Brain pericyte (primary cell): Measurements from ENCODE around the gene PLEKHM3.

Experiments used
- DNase-seq: peaks from one replicate; pipeline ENCODE4 v3.0.0-alpha.2; 2012; ENCODE audit warnings: low read depth, low spot score

The PLEKHM3 gene

GRCh38 chr2:208025037-208025813 lies at the start of gene PLEKHM3:
TSS of gene PLEKHM3 (minus strand) at chr2:208025527. CDS start at chr2:208001639, 23,888 bp downstream.
- peak; percentile 64 for DNase-seq

GRCh38 chr2:208074610-208075356 lies 49.5 kb upstream of the PLEKHM3 start:
- DNase-seq, result no peak

- peak; percentile 33 for DNase-seq
These were observed 47.0 kb upstream of the PLEKHM3 start for GRCh38 chr2:208072250-208072892.

GRCh38 chr2:208069186-208069585 lies 43.9 kb upstream of the PLEKHM3 start:
- DNase-seq, result no peak

GRCh38 chr2:208066016-208066415 lies 40.7 kb upstream of the PLEKHM3 start:
- no peak for DNase-seq

GRCh38 chr2:208065476-208065875 lies 40.1 kb upstream of the PLEKHM3 start:
- no peak for DNase-seq

- DNase-seq, result no peak
These were observed 39.1 kb upstream of the PLEKHM3 start for GRCh38 chr2:208064220-208064961.

- no peak for DNase-seq
These were observed 37.6 kb upstream of the PLEKHM3 start for GRCh38 chr2:208062961-208063360.

- DNase-seq, result no peak
These were observed 36.8 kb upstream of the PLEKHM3 start for GRCh38 chr2:208062113-208062512.

GRCh38 chr2:208057108-208057507 lies 31.8 kb upstream of the PLEKHM3 start:
- DNase-seq, result no peak

GRCh38 chr2:208049441-208049840 lies 24.1 kb upstream of the PLEKHM3 start:
- no peak for DNase-seq

- DNase-seq, result no peak
These were observed 23.7 kb upstream of the PLEKHM3 start for GRCh38 chr2:208049006-208049405.

- DNase-seq, result no peak
These were observed 22.5 kb upstream of the PLEKHM3 start for GRCh38 chr2:208047840-208048239.

GRCh38 chr2:208046686-208047085 lies 21.4 kb upstream of the PLEKHM3 start:
- DNase-seq, result no peak

- no peak for DNase-seq
These were observed 17.1 kb upstream of the PLEKHM3 start for GRCh38 chr2:208042450-208042849.

- no peak for DNase-seq
These were observed 16.7 kb upstream of the PLEKHM3 start for GRCh38 chr2:208042041-208042440.

- no peak for DNase-seq
These were observed 15.2 kb upstream of the PLEKHM3 start for GRCh38 chr2:208040199-208041171.

GRCh38 chr2:208039376-208040110 lies 14.2 kb upstream of the PLEKHM3 start:
- DNase-seq, result no peak

- DNase-seq, result no peak
These were observed 12.5 kb upstream of the PLEKHM3 start for GRCh38 chr2:208037564-208038487.
